GM23248 (cell line): ENCODE data around the gene GNRHR.

Experiments used
- EZH2 ChIP-seq: fragments of 200-600 bp; sonication (generic); IDR thresholded peaks from 2 replicates; pipeline ENCODE4 v1.6.1; 2018; ENCODE audit warnings: antibody characterized with exemption, mild to moderate bottlenecking; ENCODE audit not compliant: insufficient read depth, poor library complexity, severe bottlenecking
- EZH2phosphoT487 ChIP-seq: fragments of 200-600 bp; sonication (generic); IDR thresholded peaks from 2 replicates; pipeline ENCODE4 v1.6.1; 2018; ENCODE audit warnings: antibody characterized with exemption, moderate library complexity, mild to moderate bottlenecking, low read depth; ENCODE audit not compliant: insufficient read depth

DNA sequence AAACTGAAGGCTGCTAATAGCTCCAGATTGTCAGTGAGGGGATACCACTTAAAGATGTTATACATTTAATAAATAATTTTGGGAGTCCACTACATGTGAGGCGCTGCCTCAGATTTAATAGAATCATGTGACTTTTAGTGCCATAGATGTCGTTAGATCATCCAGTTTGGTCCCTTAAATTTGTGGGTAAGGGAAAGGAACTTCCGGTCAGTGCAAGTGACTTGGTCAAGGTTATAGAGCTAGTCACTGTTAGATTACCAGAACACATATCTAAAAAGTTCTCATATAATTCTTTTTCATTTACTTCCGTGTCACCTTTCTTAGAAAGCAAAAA lies 52.7 kb downstream of the GNRHR start:
- TF ChIP-seq EZH2phosphoT487 (no peak), EZH2 (no peak)
